H1 (cell line): ENCODE measurements around the gene SF3B6. TPM values are rescaled to one million over a fixed set of nuclear protein-coding genes. Genes with fewer than 3 reads are reported as not detected.
"Not testable (repeated sequence)": the region's sequence is repeated elsewhere in the genome, so short reads cannot be mapped to it uniquely, and the experiment has no call there.

Experiments
- CTCF ChIA-PET: fragments of 300-600 bp; sonication (Branson Sonifier 250); formaldehyde crosslinking; loops from one replicate; lab custom pipeline; 2021; ENCODE audit not compliant: partially characterized antibody; lab: Charles Lee
- POLR2A ChIA-PET: fragments of 300-600 bp; sonication (Branson Sonifier 250); formaldehyde crosslinking; loops from one replicate; lab custom pipeline; 2021; ENCODE audit warnings: inconsistent platforms; ENCODE audit not compliant: partially characterized antibody; lab: Charles Lee
- DNase-seq, 2 experiments: peaks; one replicate each; pipeline versions ENCODE4 v3.0.0 to v3.0.0-alpha.2; 2010 to 2022; ENCODE audit warnings: low spot score in 2 of 2, low read depth in 1 of 2, mixed read lengths in 1 of 2
- FAIRE-seq: peaks from 2 replicates; lab custom pipeline; 2011; peaks lifted over from hg19 to GRCh38; lab: Jason Lieb, UNC
- H2AFZ ChIP-seq: 2 replicates; pipeline ENCODE4 v1.8.1; 2012; ENCODE audit warnings: low read length, inconsistent platforms
- H2AK5ac ChIP-seq: 2 replicates; pipeline ENCODE4 v1.6.1; 2013; ENCODE audit warnings: low read depth, low read length
- H2BK120ac ChIP-seq: replicated peaks from 2 replicates; pipeline ENCODE3; 2013; ENCODE audit warnings: low read depth, low read length, inconsistent platforms
- H2BK12ac ChIP-seq: 2 replicates; pipeline ENCODE4 v1.6.1; 2013; ENCODE audit warnings: low read depth, low read length
- H2BK15ac ChIP-seq: 2 replicates; pipeline ENCODE4 v1.6.1; 2013; ENCODE audit warnings: low read length
- H2BK20ac ChIP-seq: 2 replicates; pipeline ENCODE4 v1.6.1; 2013; ENCODE audit warnings: low read length
- H2BK5ac ChIP-seq: 2 replicates; pipeline ENCODE4 v1.6.1; 2013; ENCODE audit warnings: low read depth, low read length
- H3K14ac ChIP-seq: 2 replicates; pipeline ENCODE4 v1.6.1; 2013; ENCODE audit warnings: inconsistent platforms; ENCODE audit not compliant: insufficient read length
- H3K18ac ChIP-seq: 2 replicates; pipeline ENCODE4 v1.6.1; 2013; ENCODE audit warnings: low read length; ENCODE audit errors: extremely low read depth
- H3K23ac ChIP-seq: 2 replicates; pipeline ENCODE4 v1.6.1; 2013; ENCODE audit warnings: inconsistent platforms; ENCODE audit not compliant: insufficient read length
- H3K23me2 ChIP-seq: 2 replicates; pipeline ENCODE4 v1.6.1; 2013; ENCODE audit warnings: low read depth, low read length
- H3K27ac ChIP-seq: 2 replicates; pipeline ENCODE4 v1.6.1; 2011; ENCODE audit warnings: low read depth, low read length, inconsistent platforms
- H3K27me3 ChIP-seq, 4 experiments: replicated peaks in 1 of 4; 1 replicate in 1 of 4; 2 replicates in 3 of 4; pipeline versions ENCODE4 v1.6.1 to v1.8.1; 2011 to 2013; ENCODE audit warnings: low read length in 3 of 4, mild to moderate bottlenecking in 3 of 4, inconsistent platforms in 2 of 4, mixed read lengths in 2 of 4, moderate library complexity in 1 of 4; ENCODE audit not compliant: control insufficient read depth in 3 of 4, insufficient read depth in 3 of 4; ENCODE audit errors: extremely low read depth in 1 of 4
- H3K36me3 ChIP-seq, 4 experiments: 2 replicates each; pipeline versions ENCODE4 v1.6.1 to v1.8.1; 2011 to 2013; ENCODE audit warnings: mild to moderate bottlenecking in 4 of 4, low read length in 3 of 4, moderate library complexity in 2 of 4, control low read depth in 1 of 4, inconsistent platforms in 1 of 4; ENCODE audit not compliant: insufficient read depth in 4 of 4, control insufficient read depth in 2 of 4
- H3K4ac ChIP-seq: replicated peaks from 2 replicates; pipeline ENCODE3; 2013; ENCODE audit warnings: low read length, low read depth, mixed read lengths, inconsistent platforms; ENCODE audit not compliant: insufficient read length
- H3K4me1 ChIP-seq, 4 experiments: replicated peaks in 1 of 4; 1 replicate in 1 of 4; 2 replicates in 3 of 4; pipeline versions ENCODE4 v1.6.1 to v1.8.1; 2011 to 2013; ENCODE audit warnings: low read length in 3 of 4, inconsistent platforms in 2 of 4, mixed read lengths in 1 of 4; ENCODE audit not compliant: insufficient read depth in 4 of 4, control insufficient read depth in 3 of 4
- H3K4me2 ChIP-seq, 2 experiments: 2 replicates each; pipeline versions ENCODE4 v1.6.1 to v1.8.1; 2011 to 2013; ENCODE audit warnings: low read depth in 2 of 2, low read length in 2 of 2, control low read depth in 1 of 2, inconsistent platforms in 1 of 2, mild to moderate bottlenecking in 1 of 2; ENCODE audit not compliant: insufficient read depth in 1 of 2
- H3K4me3 ChIP-seq, 4 experiments: fragments of 200-600, 300-600 bp in 1 of 4; sonication (generic), shearing (Covaris generic), sonication (Bioruptor Twin) in 1 of 4; 2 replicates each; pipeline versions ENCODE4 v1.5.1 to v1.8.1; 2011 to 2016; ENCODE audit warnings: low read length in 4 of 4, low read depth in 3 of 4, control low read depth in 2 of 4, inconsistent platforms in 2 of 4, mild to moderate bottlenecking in 2 of 4, mixed read lengths in 1 of 4, moderate library complexity in 1 of 4; ENCODE audit not compliant: insufficient read depth in 2 of 4; ENCODE audit errors: extremely low read depth in 1 of 4
- H3K56ac ChIP-seq: replicated peaks from 2 replicates; pipeline ENCODE3; 2013; ENCODE audit warnings: low read depth, mild to moderate bottlenecking, mixed read lengths, low read length, inconsistent platforms; ENCODE audit not compliant: insufficient read length
- H3K79me1 ChIP-seq: 2 replicates; pipeline ENCODE4 v1.6.1; 2013; ENCODE audit warnings: low read depth, low read length, control low read depth
- H3K79me2 ChIP-seq, 2 experiments: 2 replicates each; pipeline versions ENCODE4 v1.6.1 to v1.8.1; 2012 to 2013; ENCODE audit warnings: low read length in 2 of 2, mild to moderate bottlenecking in 2 of 2, inconsistent platforms in 1 of 2; ENCODE audit not compliant: insufficient read depth in 2 of 2, control insufficient read depth in 1 of 2
- H3K9ac ChIP-seq, 4 experiments: replicated peaks in 1 of 4; 1 replicate in 1 of 4; 2 replicates in 3 of 4; pipeline versions ENCODE4 v1.6.1 to v1.8.1; 2011 to 2013; ENCODE audit warnings: low read depth in 3 of 4, low read length in 3 of 4, control low read depth in 2 of 4, mild to moderate bottlenecking in 2 of 4, moderate library complexity in 2 of 4, inconsistent platforms in 1 of 4; ENCODE audit errors: extremely low read depth in 1 of 4
- H3K9me3 ChIP-seq, 2 experiments: 2 replicates each; pipeline versions ENCODE4 v1.6.1 to v1.8.1; 2012 to 2013; ENCODE audit warnings: mild to moderate bottlenecking in 2 of 2, moderate library complexity in 2 of 2, control low read depth in 1 of 2, inconsistent platforms in 1 of 2, low read depth in 1 of 2, low read length in 1 of 2, mixed read lengths in 1 of 2; ENCODE audit not compliant: insufficient read depth in 2 of 2
- H4K20me1 ChIP-seq, 2 experiments: replicated peaks in 1 of 2; 2 replicates each; pipeline versions ENCODE3 to v1.8.1; 2011 to 2013; ENCODE audit warnings: inconsistent platforms in 2 of 2, low read length in 2 of 2, mild to moderate bottlenecking in 1 of 2; ENCODE audit not compliant: insufficient read depth in 2 of 2, control insufficient read depth in 1 of 2
- H4K5ac ChIP-seq: 2 replicates; pipeline ENCODE4 v1.6.1; 2013; ENCODE audit warnings: low read length, low read depth, mixed read lengths, inconsistent platforms; ENCODE audit not compliant: insufficient read length
- H4K8ac ChIP-seq: 2 replicates; pipeline ENCODE4 v1.8.0; 2013; ENCODE audit warnings: mild to moderate bottlenecking, moderate library complexity, low read length, inconsistent platforms; ENCODE audit not compliant: insufficient read depth; ENCODE audit errors: extremely low read depth
- H4K91ac ChIP-seq: replicated peaks from 2 replicates; pipeline ENCODE3; 2013; ENCODE audit warnings: low read length, mixed read lengths, inconsistent platforms; ENCODE audit not compliant: insufficient read length
- WGBS, 2 experiments: shearing (Covaris generic) in 1 of 2; methylation state at CpG; one replicate each; pipeline versions ENCODE4 v1.1.6 to v1.1.7; 2013 to 2015; ENCODE audit warnings: low lambda C conversion rate in 2 of 2, mixed read lengths in 2 of 2, inconsistent platforms in 1 of 2, low coverage in 1 of 2, missing lambda C conversion rate in 1 of 2; ENCODE audit not compliant: insufficient replicate concordance in 2 of 2, insufficient coverage in 1 of 2, insufficient read length in 1 of 2; ENCODE audit errors: extremely low coverage in 1 of 2, missing lambda C conversion rate in 1 of 2; 5-methylcytosine and 5-hydroxymethylcytosine counted together
- polyA plus RNA-seq, 7 experiments: library from polyadenylated mRNA; depleted of rRNA in 3 of 7; stranded (reverse) in 5 of 7; unstranded in 2 of 7; fragments of >200 nt in 5 of 7; fragments of 200-250 nt in 2 of 7; gene quantifications; 1 replicate in 5 of 7; 2 replicates in 1 of 7; 4 replicates in 1 of 7; pipeline versions ENCODE4 v1.2.1 to v1.2.3, GENCODE V29; 2011 to 2013; ENCODE audit warnings: missing spikeins in 2 of 7, mixed read lengths in 2 of 7
- total RNA-seq: library from RNA; stranded (reverse); fragmentation: NEBNext Ultra II Directional; extraction: Animal tissue kit (Norgen Biotek cat#: 25700); gene quantifications from 2 replicates; pipeline ENCODE4 v1.2.1, GENCODE V29; 2021

The SF3B6 gene
- total and polyA plus RNA-seq, 2 of the 8 experiments (the other 6 are each of a cell fraction or from before 2014, with no cell fraction given): 126 to 155 TPM

DNA sequence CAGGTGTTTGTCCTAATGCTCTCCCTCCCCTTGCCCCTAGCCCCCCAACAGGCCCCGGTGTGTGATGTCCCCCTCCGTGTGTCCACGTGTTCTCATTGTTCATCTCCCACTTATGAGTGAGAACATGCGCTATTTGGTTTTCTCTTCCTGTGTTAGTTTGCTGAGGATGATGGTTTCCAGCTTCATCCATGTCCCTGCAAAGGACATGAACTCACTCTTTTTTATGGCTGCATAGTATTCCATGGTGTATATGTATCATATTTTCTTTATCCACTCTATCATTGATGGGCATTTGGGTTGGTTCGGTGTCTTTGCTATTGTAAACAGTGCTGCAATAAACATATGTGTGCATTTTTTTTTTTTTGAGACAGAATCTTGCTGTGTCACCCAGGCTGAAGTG is 17.1 kb upstream of the SF3B6 start:
- H3K27me3 ChIP-seq, H3K4ac ChIP-seq, H2BK120ac ChIP-seq, H2AFZ ChIP-seq, H2BK20ac ChIP-seq, CTCF ChIA-PET, H3K9ac ChIP-seq, H3K14ac ChIP-seq, H3K27ac ChIP-seq, H2BK5ac ChIP-seq, H3K4me1 ChIP-seq, H3K9me3 ChIP-seq, H3K18ac ChIP-seq, DNase-seq, H2AK5ac ChIP-seq, FAIRE-seq, H3K56ac ChIP-seq, H3K23ac ChIP-seq, H4K20me1 ChIP-seq, H2BK15ac ChIP-seq, POLR2A ChIA-PET, H4K5ac ChIP-seq, H4K91ac ChIP-seq, H3K79me2 ChIP-seq, H3K23me2 ChIP-seq, H4K8ac ChIP-seq, H3K4me3 ChIP-seq, H3K36me3 ChIP-seq, H3K4me2 ChIP-seq, H3K79me1 ChIP-seq, H2BK12ac ChIP-seq: not testable (repeated sequence)
- WGBS, 2 experiments: 84% methylated on average over 5 of the region's 5 CpGs; no CpG with 5 or more reads in 1 of the 2 experiments
